ENCODE measurements around the gene SPG11. TPM values are rescaled to one million over a fixed set of nuclear protein-coding genes. Genes with fewer than 3 reads are reported as not detected.

The SPG11 gene
- total RNA-seq, 1 experiment from 2014 or later = 55.0 TPM

DNA sequence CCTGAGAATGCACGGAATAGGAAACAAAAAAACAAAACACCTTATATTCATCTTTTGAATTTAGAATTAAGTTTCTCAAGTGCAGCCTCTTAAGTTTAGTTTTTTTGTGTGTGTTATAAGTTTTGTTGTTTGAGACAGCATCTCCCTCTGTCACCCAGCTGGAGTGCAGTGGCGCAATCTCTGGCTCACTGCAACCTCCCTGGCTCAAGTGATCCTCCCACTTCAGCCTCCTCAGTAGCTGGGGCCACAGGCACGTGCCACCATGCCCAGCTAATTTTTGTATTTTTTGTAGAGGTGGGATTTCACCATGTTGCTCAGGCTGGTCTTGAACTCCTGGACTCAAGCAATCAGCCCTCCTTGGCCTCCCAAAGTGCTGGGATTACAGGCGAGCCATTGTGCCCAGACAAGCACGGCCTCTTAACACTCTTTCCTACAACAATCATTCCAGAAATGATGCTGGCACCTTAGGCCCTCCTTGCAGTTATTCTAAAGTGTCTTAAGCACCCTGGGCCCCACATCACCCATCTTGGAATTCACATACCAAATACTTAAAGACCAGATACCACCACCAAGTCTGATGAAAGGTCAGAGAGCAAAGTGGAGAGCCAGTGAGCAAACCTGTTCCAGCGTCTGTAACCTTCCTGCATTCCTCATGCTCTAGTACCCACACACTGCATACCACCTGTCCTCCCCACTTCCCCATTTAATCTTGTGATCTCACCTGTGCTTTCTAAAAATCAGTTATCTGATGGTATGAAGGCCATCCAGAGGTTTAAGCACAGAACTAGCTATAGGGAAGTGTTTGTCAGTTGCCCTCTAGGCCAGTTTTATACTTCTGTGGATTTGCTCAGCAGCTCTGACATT is 6.9 kb upstream of the SPG11 start:
- POLR2A ChIA-PET = no interaction called here

DNA sequence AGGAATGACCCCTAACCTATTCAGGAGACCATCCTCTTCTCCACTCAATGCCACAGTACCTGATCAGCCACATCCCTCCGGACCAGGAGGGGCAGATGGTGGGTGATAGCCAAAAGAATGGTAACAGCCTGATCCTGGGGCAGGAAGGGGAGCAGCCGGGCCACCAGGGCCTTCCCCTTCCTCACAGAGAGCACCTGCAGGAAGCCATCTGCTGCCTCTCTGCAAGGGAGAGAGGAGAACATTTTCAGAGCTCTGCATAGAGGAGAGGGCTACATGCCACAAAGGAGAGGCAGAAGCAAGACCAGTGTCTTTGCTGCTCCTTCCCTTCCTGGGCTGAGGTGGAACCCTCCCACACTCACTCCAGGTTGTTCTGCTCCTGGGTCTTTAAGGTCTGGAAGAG is 5.5 kb upstream of the SPG11 start:
- ATAC-seq (no peak), DNase-seq (ENCODE audit: low read depth, low spot score) (no peak)
- Histone ChIP-seq H3K4me3 (ENCODE audit: low read depth in 2 of 2, low read length in 2 of 2) (no peak overlapping the region), H3K36me3 (ENCODE audit: control insufficient read depth, insufficient read depth, low read length) (no peaks in the 10 kb centered on the region), H3K9me3 (ENCODE audit: control insufficient read depth, insufficient read depth, low read depth, low read length) (no peaks in the 10 kb centered on the region), H3K4me1 (ENCODE audit: control insufficient read depth, insufficient read depth, low read length) (peaks cover 3% of the 10 kb centered on the region), H3K27me3 (ENCODE audit: control insufficient read depth, insufficient read depth, low read length) (no peaks in the 10 kb centered on the region), H3K27ac (ENCODE audit: low read length) (no peak overlapping the region)
- BruUV-seq (replicated peaks) = no TSS peak
- POLR2A ChIA-PET = no interaction called here
- no peak for TF ChIP-seq TCF7L2 (IDR thresholded peaks at IDR 0.05; ENCODE audit: low read depth, low read length)
- TF ChIP-seq SIN3A (IDR thresholded peaks at IDR 0.05; ENCODE audit: borderline replicate concordance, insufficient read depth, low read depth, low read length) = no peak
- TF ChIP-seq, protein P1, sequence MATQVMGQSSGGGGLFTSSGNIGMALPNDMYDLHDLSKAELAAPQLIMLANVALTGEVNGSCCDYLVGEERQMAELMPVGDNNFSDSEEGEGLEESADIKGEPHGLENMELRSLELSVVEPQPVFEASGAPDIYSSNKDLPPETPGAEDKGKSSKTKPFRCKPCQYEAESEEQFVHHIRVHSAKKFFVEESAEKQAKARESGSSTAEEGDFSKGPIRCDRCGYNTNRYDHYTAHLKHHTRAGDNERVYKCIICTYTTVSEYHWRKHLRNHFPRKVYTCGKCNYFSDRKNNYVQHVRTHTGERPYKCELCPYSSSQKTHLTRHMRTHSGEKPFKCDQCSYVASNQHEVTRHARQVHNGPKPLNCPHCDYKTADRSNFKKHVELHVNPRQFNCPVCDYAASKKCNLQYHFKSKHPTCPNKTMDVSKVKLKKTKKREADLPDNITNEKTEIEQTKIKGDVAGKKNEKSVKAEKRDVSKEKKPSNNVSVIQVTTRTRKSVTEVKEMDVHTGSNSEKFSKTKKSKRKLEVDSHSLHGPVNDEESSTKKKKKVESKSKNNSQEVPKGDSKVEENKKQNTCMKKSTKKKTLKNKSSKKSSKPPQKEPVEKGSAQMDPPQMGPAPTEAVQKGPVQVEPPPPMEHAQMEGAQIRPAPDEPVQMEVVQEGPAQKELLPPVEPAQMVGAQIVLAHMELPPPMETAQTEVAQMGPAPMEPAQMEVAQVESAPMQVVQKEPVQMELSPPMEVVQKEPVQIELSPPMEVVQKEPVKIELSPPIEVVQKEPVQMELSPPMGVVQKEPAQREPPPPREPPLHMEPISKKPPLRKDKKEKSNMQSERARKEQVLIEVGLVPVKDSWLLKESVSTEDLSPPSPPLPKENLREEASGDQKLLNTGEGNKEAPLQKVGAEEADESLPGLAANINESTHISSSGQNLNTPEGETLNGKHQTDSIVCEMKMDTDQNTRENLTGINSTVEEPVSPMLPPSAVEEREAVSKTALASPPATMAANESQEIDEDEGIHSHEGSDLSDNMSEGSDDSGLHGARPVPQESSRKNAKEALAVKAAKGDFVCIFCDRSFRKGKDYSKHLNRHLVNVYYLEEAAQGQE (IDR thresholded peaks at IDR 0.05; ENCODE audit: insufficient read depth in 1 of 2, low read depth in 2 of 2, low read length in 1 of 2) = no peak
- TF ChIP-seq, protein P2, sequence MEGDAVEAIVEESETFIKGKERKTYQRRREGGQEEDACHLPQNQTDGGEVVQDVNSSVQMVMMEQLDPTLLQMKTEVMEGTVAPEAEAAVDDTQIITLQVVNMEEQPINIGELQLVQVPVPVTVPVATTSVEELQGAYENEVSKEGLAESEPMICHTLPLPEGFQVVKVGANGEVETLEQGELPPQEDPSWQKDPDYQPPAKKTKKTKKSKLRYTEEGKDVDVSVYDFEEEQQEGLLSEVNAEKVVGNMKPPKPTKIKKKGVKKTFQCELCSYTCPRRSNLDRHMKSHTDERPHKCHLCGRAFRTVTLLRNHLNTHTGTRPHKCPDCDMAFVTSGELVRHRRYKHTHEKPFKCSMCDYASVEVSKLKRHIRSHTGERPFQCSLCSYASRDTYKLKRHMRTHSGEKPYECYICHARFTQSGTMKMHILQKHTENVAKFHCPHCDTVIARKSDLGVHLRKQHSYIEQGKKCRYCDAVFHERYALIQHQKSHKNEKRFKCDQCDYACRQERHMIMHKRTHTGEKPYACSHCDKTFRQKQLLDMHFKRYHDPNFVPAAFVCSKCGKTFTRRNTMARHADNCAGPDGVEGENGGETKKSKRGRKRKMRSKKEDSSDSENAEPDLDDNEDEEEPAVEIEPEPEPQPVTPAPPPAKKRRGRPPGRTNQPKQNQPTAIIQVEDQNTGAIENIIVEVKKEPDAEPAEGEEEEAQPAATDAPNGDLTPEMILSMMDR (IDR thresholded peaks at IDR 0.05) = no peak
- no peak for TF ChIP-seq POLR2AphosphoS5 (IDR thresholded peaks at IDR 0.05; ENCODE audit: low read depth, low read length)
- intact Hi-C loops (cut with micrococcal nuclease; ENCODE audit: unreplicated experiment) = no loop called here
- CTCF ChIA-PET = interaction anchor here (0.6 to 0.8 kb wide), 2 partner anchors 34 to 69 kb away, joined by 4 to 5 read pairs; no protein-coding TSS in a partner anchor
- in situ Hi-C loops (cut with HindIII; ENCODE audit: low pct_unique_long_range_greater_than_20kb, low sequenced_read_pairs) = no loop called here

More for the DNA sequence above, 6.9 kb upstream of the SPG11 start:
- TF ChIP-seq POLR2AphosphoS5 (IDR thresholded peaks at IDR 0.05; ENCODE audit: low read depth, low read length) (no peak), TCF7L2 (IDR thresholded peaks at IDR 0.05; ENCODE audit: low read depth, low read length) (no peak), SIN3A (IDR thresholded peaks at IDR 0.05; ENCODE audit: borderline replicate concordance, insufficient read depth, low read depth, low read length) (no peak)
- TF ChIP-seq, protein P1 (IDR thresholded peaks at IDR 0.05; ENCODE audit: insufficient read depth in 1 of 2, low read depth in 2 of 2, low read length in 1 of 2) = no peak
- TF ChIP-seq, protein P2 (IDR thresholded peaks at IDR 0.05) = no peak
- CTCF ChIA-PET = no interaction called here
- in situ Hi-C loops (cut with HindIII; ENCODE audit: low pct_unique_long_range_greater_than_20kb, low sequenced_read_pairs) (no loop called here), intact Hi-C loops (cut with micrococcal nuclease; ENCODE audit: unreplicated experiment) (no loop called here)
- Histone ChIP-seq H3K27me3 (ENCODE audit: control insufficient read depth, insufficient read depth, low read length) (no peaks in the 10 kb centered on the region), H3K4me1 (ENCODE audit: control insufficient read depth, insufficient read depth, low read length) (no peaks in the 10 kb centered on the region), H3K27ac (ENCODE audit: low read length) (no peak overlapping the region), H3K36me3 (ENCODE audit: control insufficient read depth, insufficient read depth, low read length) (no peaks in the 10 kb centered on the region), H3K9me3 (ENCODE audit: control insufficient read depth, insufficient read depth, low read depth, low read length) (no peaks in the 10 kb centered on the region), H3K4me3 (ENCODE audit: low read depth in 2 of 2, low read length in 2 of 2) (no peak overlapping the region)
- no peak for ATAC-seq
- DNase-seq (ENCODE audit: low read depth, low spot score) = no peak
- BruUV-seq (replicated peaks) = no TSS peak

Measured in Panc1 (cell line).